ENCODE data around the gene POLDIP3.

Gene POLDIP3

GRCh38 chr22:42603427-42603826 is 11.3 kb downstream of the POLDIP3 start:
- no peak for DNase-seq (ENCODE audit: low read depth)
- TF ChIP-seq CTCF (IDR thresholded peaks at IDR 0.05; ENCODE audit: control insufficient read depth, insufficient read depth, low read depth, low read length, missing control alignments) = no peak
- no peak overlapping the region for H3K4me3 ChIP-seq (ENCODE audit: control insufficient read depth, low read depth, low read length)

GRCh38 chr22:42602470-42602869 is 12.2 kb downstream of the POLDIP3 start:
- H3K4me3 ChIP-seq (ENCODE audit: control insufficient read depth, low read depth, low read length) = no peak overlapping the region
- no peak for TF ChIP-seq CTCF (IDR thresholded peaks at IDR 0.05; ENCODE audit: control insufficient read depth, insufficient read depth, low read depth, low read length, missing control alignments)
- DNase-seq (ENCODE audit: low read depth) = no peak

GRCh38 chr22:42601879-42602465 is 12.7 kb downstream of the POLDIP3 start:
- no peak for TF ChIP-seq CTCF (IDR thresholded peaks at IDR 0.05; ENCODE audit: control insufficient read depth, insufficient read depth, low read depth, low read length, missing control alignments)
- H3K4me3 ChIP-seq (ENCODE audit: control insufficient read depth, low read depth, low read length) = no peak overlapping the region
- no peak for DNase-seq (ENCODE audit: low read depth)

GRCh38 chr22:42596863-42597530 is 17.7 kb downstream of the POLDIP3 start:
- no peak overlapping the region for H3K4me3 ChIP-seq (ENCODE audit: control insufficient read depth, low read depth, low read length)
- no peak for DNase-seq (ENCODE audit: low read depth)
- no peak for TF ChIP-seq CTCF (IDR thresholded peaks at IDR 0.05; ENCODE audit: control insufficient read depth, insufficient read depth, low read depth, low read length, missing control alignments)

- TF ChIP-seq CTCF (IDR thresholded peaks at IDR 0.05; ENCODE audit: control insufficient read depth, insufficient read depth, low read depth, low read length, missing control alignments) = no peak
- DNase-seq (ENCODE audit: low read depth) = no peak
- no peak overlapping the region for H3K4me3 ChIP-seq (ENCODE audit: control insufficient read depth, low read depth, low read length)
These were observed 18.3 kb downstream of the POLDIP3 start for GRCh38 chr22:42596336-42596735.

GRCh38 chr22:42595434-42595833 is 19.2 kb downstream of the POLDIP3 start:
- DNase-seq (ENCODE audit: low read depth) = no peak
- no peak for TF ChIP-seq CTCF (IDR thresholded peaks at IDR 0.05; ENCODE audit: control insufficient read depth, insufficient read depth, low read depth, low read length, missing control alignments)
- no peak overlapping the region for H3K4me3 ChIP-seq (ENCODE audit: control insufficient read depth, low read depth, low read length)

Measured in AG09309 (cell line).